ENCODE measurements around the gene LXN. TPM values are rescaled to one million over a fixed set of nuclear protein-coding genes. Genes with fewer than 3 reads are reported as not detected.
A peak's percentile ranks its signal among the peaks of the same experiment; 100 is the strongest.

LXN gene
- polyA plus RNA-seq, 1 donor (not counting 4 experiments of a cell fraction or from before 2014, with no cell fraction given) = 8.4 TPM

- peak; percentile 61 for DNase-seq (ENCODE audit: low read depth, low spot score)
- H3K4me1 ChIP-seq (ENCODE audit: control insufficient read depth, extremely low read depth, insufficient read depth, low read length) = peaks cover 6% of the 10 kb centered on the region
- peak within 1 kb of the TSS; percentile 95 for H2AFZ ChIP-seq (ENCODE audit: control insufficient read depth, low read length)
Observed at GRCh38 chr3:158644345-158644908, 28.0 kb downstream of the LXN start, which contains the start of gene GFM1. GFM1 (plus strand) TSS chr3:158644527; CDS start chr3:158644635, 108 bp downstream.

GRCh38 chr3:158642474-158643210 lies 29.8 kb downstream of the LXN start:
- Histone ChIP-seq H2AFZ (ENCODE audit: control insufficient read depth, low read length) (peak overlapping the region; percentile 2), H4K20me1 (ENCODE audit: control insufficient read depth, extremely low read depth, insufficient read depth, low read length) (no peaks in the 10 kb centered on the region), H3K4me2 (ENCODE audit: control insufficient read depth, extremely low read depth, insufficient read depth, low read depth, low read length) (no peak overlapping the region), H3K79me2 (ENCODE audit: control insufficient read depth, insufficient read depth, low read length) (peaks cover 30% of the 10 kb centered on the region), H3K9ac (ENCODE audit: control insufficient read depth, extremely low read depth, insufficient read depth, low read length) (no peak overlapping the region), H3K27me3 (ENCODE audit: control insufficient read depth, extremely low read depth, insufficient read depth, low read length) (no peaks in the 10 kb centered on the region), H3K36me3 (ENCODE audit: control insufficient read depth in 2 of 2, extremely low read depth in 1 of 2, insufficient read depth in 2 of 2, low read length in 2 of 2) (peaks cover 3 to 14% of the 10 kb centered on the region in 2 experiments), H3K4me1 (ENCODE audit: control insufficient read depth, extremely low read depth, insufficient read depth, low read length) (peaks cover 6% of the 10 kb centered on the region), H3K9me3 (ENCODE audit: control insufficient read depth, low read depth, low read length) (no peaks in the 10 kb centered on the region), H3K27ac (ENCODE audit: control insufficient read depth, insufficient read depth, low read length) (no peak overlapping the region), H3K9me1 (ENCODE audit: control insufficient read depth, extremely low read depth, insufficient read depth, low read length) (no peaks in the 10 kb centered on the region), H3K4me3 (ENCODE audit: control insufficient read depth in 2 of 3, extremely low read depth in 1 of 3, insufficient read depth in 2 of 3, low read depth in 1 of 3, low read length in 3 of 3) (no peak overlapping the region)
- DNase-seq (ENCODE audit: low read depth, low spot score) (no peak), FAIRE-seq (no peak)
- no peak for TF ChIP-seq CTCF (optimal IDR thresholded peaks at IDR 0.05 in 1 of 3, IDR thresholded peaks at IDR 0.05 in 1 of 3, conservative IDR thresholded peaks at IDR 0.05 in 1 of 3; ENCODE audit: extremely low read depth in 1 of 3, insufficient read depth in 2 of 3, low read length in 3 of 3)
- dilution Hi-C loops (cut with MboI; ENCODE audit: extremely low pct_ligation_motif_present, low sequenced_read_pairs) = no loop called here

More at GRCh38 chr3:158644345-158644908, 28.0 kb downstream of the LXN start, which contains the start of gene GFM1:
- H4K20me1 ChIP-seq (ENCODE audit: control insufficient read depth, extremely low read depth, insufficient read depth, low read length) = no peaks in the 10 kb centered on the region
- no peaks in the 10 kb centered on the region for H3K9me1 ChIP-seq (ENCODE audit: control insufficient read depth, extremely low read depth, insufficient read depth, low read length)
- peaks cover 3 to 16% of the 10 kb centered on the region in 2 experiments for H3K36me3 ChIP-seq (ENCODE audit: control insufficient read depth in 2 of 2, extremely low read depth in 1 of 2, insufficient read depth in 2 of 2, low read length in 2 of 2)
- dilution Hi-C loops (cut with MboI; ENCODE audit: extremely low pct_ligation_motif_present, low sequenced_read_pairs) = no loop called here
- peak within 1 kb of the TSS; percentile 84 for H3K27ac ChIP-seq (ENCODE audit: control insufficient read depth, insufficient read depth, low read length)
- FAIRE-seq = peak; percentile 36
- H3K9me3 ChIP-seq (ENCODE audit: control insufficient read depth, low read depth, low read length) = no peaks in the 10 kb centered on the region
- peaks cover 32% of the 10 kb centered on the region for H3K79me2 ChIP-seq (ENCODE audit: control insufficient read depth, insufficient read depth, low read length)
- peak within 1 kb of the TSS; percentile 90 for H3K9ac ChIP-seq (ENCODE audit: control insufficient read depth, extremely low read depth, insufficient read depth, low read length)
- TF ChIP-seq EZH2 (IDR thresholded peaks at IDR 0.05; ENCODE audit: low read length) = no peak
- peak; percentile 91 to 99 (median 97) for TF ChIP-seq CTCF (optimal IDR thresholded peaks at IDR 0.05 in 1 of 3, IDR thresholded peaks at IDR 0.05 in 1 of 3, conservative IDR thresholded peaks at IDR 0.05 in 1 of 3; ENCODE audit: extremely low read depth in 1 of 3, insufficient read depth in 2 of 3, low read length in 3 of 3)
- H3K27me3 ChIP-seq (ENCODE audit: control insufficient read depth, extremely low read depth, insufficient read depth, low read length) = no peaks in the 10 kb centered on the region
- H3K4me3 ChIP-seq (ENCODE audit: control insufficient read depth in 2 of 3, extremely low read depth in 1 of 3, insufficient read depth in 2 of 3, low read depth in 1 of 3, low read length in 3 of 3) = peak within 1 kb of the TSS; percentile 85 to 96 (median 92)
- H3K4me2 ChIP-seq (ENCODE audit: control insufficient read depth, extremely low read depth, insufficient read depth, low read depth, low read length) = peak within 1 kb of the TSS; percentile 83
